GM12878 (cell line): Measurements from ENCODE around the gene MYO18B.

Experiments used
- BRCA1 ChIP-seq: IDR thresholded peaks from 2 replicates; pipeline ENCODE4 v1.6.1; 2011; ENCODE audit warnings: low read depth, low read length, improper control_type of control experiment
- CEBPB ChIP-seq, 2 experiments: fragments of 150-350 bp in 1 of 2; IDR thresholded peaks; 2 replicates each; pipeline ENCODE4 v1.6.1; 2012 to 2014; ENCODE audit warnings: low read depth in 2 of 2, low read length in 2 of 2, borderline replicate concordance in 1 of 2, inconsistent platforms in 1 of 2
- MXI1 ChIP-seq: fragments of 150-350 bp; IDR thresholded peaks from 2 replicates; pipeline ENCODE4 v1.6.1; 2011; ENCODE audit warnings: low read depth, mild to moderate bottlenecking, inconsistent platforms, low read length, improper control_type of control experiment
- POLR2A ChIP-seq: IDR thresholded peaks from 2 replicates; pipeline ENCODE4 v1.6.1; 2011; ENCODE audit warnings: low read depth, mild to moderate bottlenecking, low read length
- SUZ12 ChIP-seq: fragments of 200-600 bp; sonication (generic); IDR thresholded peaks from one replicate; pipeline ENCODE4 v1.6.1; 2018; ENCODE audit warnings: antibody characterized with exemption, mild to moderate bottlenecking; ENCODE audit not compliant: unreplicated experiment
- TCF12 ChIP-seq: IDR thresholded peaks from 2 replicates; pipeline ENCODE4 v1.6.1; 2011; ENCODE audit warnings: low read depth, mild to moderate bottlenecking, low read length
- YY1 ChIP-seq: IDR thresholded peaks from 2 replicates; pipeline ENCODE4 v1.6.1; 2011; ENCODE audit warnings: low read depth, mild to moderate bottlenecking, low read length

GRCh38 chr22:25969901-25970300 is 227.9 kb downstream of the MYO18B start:
- TF ChIP-seq POLR2A (no peak), TCF12 (no peak), YY1 (no peak), SUZ12 (no peak), CEBPB (IDR thresholded peaks at IDR 0.05; ENCODE audit: borderline replicate concordance in 1 of 2, low read depth in 2 of 2, low read length in 2 of 2) (no peak), MXI1 (no peak), BRCA1 (no peak)
